Eye (tissue), 1 donor: Measurements from ENCODE around the gene CABLES2.
A peak's percentile ranks its signal among the peaks of the same experiment; 100 is the strongest.

Source experiments
- DNase-seq: peaks from one replicate; pipeline ENCODE4 v3.0.0-alpha.2; 2015

CABLES2 gene

GRCh38 chr20:62358171-62359042, 48.7 kb downstream of the CABLES2 start:
- peak; percentile 16 for DNase-seq

GRCh38 chr20:62357681-62358080, 49.4 kb downstream of the CABLES2 start:
- DNase-seq = peak; percentile 14

DNA sequence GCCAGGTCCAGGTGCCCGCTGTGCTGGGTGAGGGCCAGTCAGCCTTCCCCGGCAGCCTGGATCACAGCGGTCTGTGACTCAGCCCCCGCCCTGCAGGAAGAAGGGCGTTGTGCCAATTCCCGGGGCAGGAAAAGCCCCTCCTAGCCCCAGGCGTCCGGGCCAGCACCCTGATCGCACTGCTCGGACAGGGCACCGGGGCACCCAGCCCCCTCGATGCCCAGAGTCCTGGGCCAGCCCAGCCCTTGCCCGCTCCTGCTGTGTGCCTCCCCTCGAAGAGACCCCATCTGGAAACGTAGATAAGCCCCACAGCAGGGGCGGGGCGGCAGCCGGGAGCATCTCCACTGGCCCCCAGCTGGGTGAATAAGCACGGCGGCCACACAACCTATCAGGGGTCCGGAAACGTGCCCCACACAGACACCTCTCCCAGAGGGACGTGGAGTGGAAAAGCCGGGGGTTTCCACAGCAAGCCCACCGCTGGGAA, 49.9 kb downstream of the CABLES2 start:
- DNase-seq = peak; percentile 14

GRCh38 chr20:62356589-62357186, 50.4 kb downstream of the CABLES2 start:
- peak; percentile 32 for DNase-seq

DNA sequence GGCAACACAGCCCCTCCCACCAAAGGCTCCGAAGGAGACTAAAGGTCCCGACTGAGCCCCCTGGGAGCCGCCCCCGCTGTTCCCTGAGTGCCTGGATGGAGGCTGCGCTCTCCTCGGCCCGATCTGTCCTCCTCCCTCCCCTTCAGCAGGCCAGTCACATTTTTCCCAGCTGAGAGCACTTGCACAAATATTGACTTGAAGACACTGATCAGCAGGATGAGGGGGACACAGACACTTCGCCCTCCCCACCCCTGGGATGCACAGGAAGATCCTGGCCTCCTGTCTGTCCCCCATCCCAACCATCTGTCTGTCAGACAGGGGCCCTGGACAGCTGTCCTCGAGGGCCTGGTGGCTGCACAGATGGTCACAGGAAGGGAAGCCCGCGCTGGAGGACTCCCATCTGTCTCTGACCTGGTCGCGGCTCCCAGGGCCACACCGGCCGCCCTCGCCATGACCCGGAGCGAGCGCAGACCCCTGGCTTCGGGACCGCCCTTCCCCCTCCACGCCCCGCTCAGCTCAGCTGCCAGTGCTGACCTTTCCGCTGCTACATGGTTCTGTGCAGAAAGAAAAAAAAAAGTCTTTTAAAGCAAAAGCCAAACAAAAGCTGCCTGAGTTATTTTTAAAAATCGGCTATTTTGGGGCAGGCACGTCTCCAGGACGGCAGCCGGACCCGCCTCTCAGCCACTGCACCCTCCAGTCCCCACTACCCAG, 51.1 kb downstream of the CABLES2 start:
- peak; percentile 87 for DNase-seq

DNA sequence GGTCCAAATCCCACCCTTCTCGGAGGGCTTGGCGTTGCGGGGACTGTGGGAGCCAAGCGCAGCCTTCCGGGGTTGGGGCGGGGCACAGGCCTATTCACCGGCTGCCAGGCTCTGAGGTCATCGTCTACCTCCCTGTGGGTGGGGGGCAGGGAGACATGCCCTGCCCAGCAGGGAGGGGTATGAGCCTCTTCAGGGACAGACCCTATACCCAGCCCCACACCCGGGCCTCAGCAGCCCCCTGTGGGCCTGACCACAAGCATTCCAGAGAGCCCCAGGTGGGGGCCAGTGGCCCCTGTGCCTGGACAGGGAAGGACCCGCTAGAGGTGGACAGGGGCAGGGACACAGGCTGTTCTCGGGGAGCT, 51.6 kb downstream of the CABLES2 start:
- DNase-seq = peak; percentile 59

- DNase-seq = peak; percentile 16
Observed at GRCh38 chr20:62354811-62355341, 52.2 kb downstream of the CABLES2 start.

DNA sequence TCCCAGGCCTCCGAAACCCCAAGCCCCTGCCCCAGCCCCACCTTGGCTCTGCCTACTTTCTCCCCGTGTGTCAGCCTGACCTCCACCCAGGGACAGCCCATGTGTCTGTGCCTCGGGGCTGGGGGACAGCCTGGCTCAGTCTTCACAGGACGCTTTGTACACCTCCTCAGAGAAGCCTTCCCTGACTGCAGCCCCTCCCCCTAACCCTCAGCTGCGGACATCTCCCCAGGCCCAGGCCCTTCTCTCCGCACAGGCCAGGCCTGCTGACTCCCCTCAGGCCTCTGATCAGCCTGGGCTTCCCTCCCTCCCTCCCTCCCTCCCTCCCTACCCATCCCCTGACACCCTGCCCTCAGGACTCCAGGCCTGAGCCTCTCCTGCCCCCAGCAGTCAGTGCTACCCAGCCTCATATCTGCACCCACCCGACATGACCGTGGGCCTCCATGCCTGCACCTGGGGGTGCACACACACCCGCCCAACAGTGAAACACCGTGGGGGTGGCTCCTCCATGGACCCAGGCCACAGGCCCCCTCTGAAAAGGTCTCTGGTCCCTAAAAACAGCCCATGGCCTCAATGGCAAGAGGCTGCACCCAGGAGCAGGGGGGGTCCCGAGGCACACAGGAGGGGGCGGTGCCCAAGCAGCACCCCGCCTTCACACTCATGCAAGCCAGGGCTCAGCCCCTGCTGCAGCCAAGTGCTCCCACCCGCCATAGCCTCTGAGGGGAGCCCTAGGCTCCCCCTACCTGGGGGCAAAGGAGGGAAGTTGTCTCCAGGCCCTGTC, 52.9 kb downstream of the CABLES2 start:
- DNase-seq = peak; percentile 2

DNA sequence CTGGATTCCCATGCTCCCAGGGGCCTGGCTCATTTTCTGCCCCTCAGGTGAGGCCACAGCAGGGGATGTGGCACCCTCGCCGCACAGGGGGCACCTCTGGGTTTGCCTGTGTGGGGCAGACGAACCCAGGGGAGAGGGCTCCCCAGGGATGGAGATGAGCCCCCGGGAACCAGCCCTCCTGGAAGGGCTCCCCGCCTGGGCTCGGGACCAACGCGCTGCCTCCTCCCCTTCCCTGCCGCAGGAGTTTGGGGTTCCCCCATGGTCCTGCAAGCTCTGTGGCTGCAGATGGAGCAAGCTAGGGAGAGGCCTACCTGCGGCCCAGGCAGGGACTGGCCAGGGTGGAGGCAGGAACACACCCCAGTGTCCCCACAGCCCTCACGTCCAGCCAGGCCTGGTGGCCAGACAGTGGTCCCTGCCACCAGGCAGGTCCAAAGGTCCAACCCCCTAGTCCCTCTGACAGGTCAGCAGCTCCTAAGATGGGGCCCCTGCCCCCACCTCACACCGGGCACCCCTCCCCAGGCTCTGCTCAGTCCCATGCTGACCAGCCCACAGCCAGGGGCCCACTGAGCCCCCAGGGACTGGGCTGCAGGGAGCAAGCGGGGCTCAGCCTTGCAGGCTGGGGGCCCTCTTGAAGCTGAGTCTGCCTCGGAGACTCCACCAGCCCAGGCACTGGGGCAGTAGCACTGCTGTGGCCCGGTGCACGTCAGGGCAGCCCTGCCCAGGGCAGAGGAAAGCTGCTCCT, 53.6 kb downstream of the CABLES2 start:
- no peak for DNase-seq

GRCh38 chr20:62352402-62353288, 54.4 kb downstream of the CABLES2 start:
- no peak for DNase-seq

DNA sequence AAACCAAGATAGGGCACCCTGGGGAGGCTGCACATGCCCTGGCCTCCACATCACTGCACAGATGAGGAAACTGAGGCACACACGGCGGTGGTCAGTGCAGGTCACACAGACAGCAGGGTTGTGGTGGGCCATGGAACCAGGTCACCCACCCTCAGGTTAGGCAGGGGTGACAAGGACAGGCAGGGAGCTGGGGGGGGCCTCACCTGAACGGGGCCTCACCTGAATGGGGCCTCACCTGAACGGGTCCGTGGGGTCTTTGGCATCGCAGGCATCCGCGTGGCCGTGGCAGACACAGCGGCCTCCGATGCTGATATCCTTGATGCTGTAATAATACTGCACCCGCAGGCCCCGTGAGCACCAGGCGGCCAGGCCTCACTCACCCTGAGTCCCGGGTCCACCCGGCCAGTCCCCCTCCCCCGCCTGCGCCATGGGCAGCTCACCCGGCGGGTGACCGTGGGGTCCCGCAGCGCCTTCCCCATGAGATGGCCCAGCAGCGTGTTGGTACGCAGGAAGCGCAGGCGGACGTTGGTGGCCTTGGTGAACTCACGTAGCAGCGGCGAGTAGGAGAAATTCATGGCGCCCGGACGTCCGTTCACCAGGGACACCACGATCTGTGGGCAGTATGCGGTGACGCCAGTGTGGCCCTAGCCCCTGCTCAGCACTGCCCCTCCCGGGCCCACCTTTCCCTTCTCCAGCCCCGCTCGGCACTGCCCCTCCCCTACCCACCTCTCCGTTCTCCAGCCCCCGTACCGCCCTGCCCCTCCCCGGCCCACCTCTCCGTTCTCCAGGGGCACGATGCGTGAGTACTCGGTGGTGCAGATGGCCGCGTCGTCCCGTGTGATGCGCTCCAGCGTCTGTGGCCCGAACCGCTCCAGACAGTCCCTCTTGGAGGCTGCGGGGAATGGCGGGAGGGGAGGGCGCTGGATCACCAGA, 55.4 kb downstream of the CABLES2 start:
- DNase-seq = no peak

- DNase-seq = peak; percentile 5
Observed at GRCh38 chr20:62350629-62351422, 56.3 kb downstream of the CABLES2 start.

- DNase-seq = peak; percentile 42
Observed at GRCh38 chr20:62350098-62350628, 56.9 kb downstream of the CABLES2 start.

- no peak for DNase-seq
Observed at GRCh38 chr20:62349556-62350097, 57.5 kb downstream of the CABLES2 start.

GRCh38 chr20:62348604-62349003, 58.5 kb downstream of the CABLES2 start:
- DNase-seq = no peak

GRCh38 chr20:62347445-62347844, 59.6 kb downstream of the CABLES2 start:
- no peak for DNase-seq

DNA sequence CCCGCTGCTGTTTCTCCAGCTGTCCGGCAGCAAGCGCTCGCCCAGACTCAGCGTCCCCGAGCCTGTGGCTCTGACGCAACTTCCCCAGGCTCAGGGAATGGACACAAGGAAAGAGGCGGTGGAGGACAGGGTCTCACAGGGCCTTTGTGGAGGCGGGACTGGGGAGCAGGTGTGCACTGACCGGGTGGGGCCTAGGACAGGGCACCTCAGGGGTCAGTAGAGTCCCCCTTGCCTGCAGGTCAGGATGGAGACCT, 60.0 kb downstream of the CABLES2 start:
- no peak for DNase-seq

GRCh38 chr20:62346398-62347150, 60.5 kb downstream of the CABLES2 start:
- DNase-seq = no peak
